ENCODE results near the gene TFAP2D.

DNA sequence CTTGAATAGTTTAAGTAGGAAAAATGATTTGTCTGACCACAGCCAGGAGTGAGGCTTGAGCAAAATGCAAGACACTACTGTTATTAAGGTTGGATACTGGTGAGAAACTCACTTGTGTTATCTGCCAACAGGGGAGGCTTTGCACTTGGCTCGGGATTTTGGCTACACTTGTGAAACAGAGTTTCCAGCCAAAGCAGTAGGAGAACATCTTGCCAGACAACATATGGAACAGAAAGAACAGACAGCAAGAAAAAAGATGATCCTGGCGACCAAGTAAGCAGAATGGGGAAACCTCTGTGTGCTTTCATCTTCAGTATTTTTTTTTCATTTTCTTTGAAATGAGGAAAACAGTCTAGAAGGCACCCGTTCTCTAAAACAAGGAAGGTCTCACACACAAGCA lies 31.6 kb downstream of the TFAP2D start:
- TF ChIP-seq, protein P1, sequence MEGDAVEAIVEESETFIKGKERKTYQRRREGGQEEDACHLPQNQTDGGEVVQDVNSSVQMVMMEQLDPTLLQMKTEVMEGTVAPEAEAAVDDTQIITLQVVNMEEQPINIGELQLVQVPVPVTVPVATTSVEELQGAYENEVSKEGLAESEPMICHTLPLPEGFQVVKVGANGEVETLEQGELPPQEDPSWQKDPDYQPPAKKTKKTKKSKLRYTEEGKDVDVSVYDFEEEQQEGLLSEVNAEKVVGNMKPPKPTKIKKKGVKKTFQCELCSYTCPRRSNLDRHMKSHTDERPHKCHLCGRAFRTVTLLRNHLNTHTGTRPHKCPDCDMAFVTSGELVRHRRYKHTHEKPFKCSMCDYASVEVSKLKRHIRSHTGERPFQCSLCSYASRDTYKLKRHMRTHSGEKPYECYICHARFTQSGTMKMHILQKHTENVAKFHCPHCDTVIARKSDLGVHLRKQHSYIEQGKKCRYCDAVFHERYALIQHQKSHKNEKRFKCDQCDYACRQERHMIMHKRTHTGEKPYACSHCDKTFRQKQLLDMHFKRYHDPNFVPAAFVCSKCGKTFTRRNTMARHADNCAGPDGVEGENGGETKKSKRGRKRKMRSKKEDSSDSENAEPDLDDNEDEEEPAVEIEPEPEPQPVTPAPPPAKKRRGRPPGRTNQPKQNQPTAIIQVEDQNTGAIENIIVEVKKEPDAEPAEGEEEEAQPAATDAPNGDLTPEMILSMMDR (conservative IDR thresholded peaks at IDR 0.05): no peak
- TF ChIP-seq ZFX (IDR thresholded peaks at IDR 0.05): no peak

Measured in C4-2B (cell line).